Retinal pigment epithelial cell (primary cell): ENCODE measurements around the gene AIFM2.
"Not testable (repeated sequence)": the region's sequence is repeated elsewhere in the genome, so short reads cannot be mapped to it uniquely, and the experiment has no call there.

Experiments
- DNase-seq: peaks from one replicate; pipeline ENCODE4 v3.0.0-alpha.2; 2010; ENCODE audit warnings: low read depth
- H3K4me3 ChIP-seq: 2 replicates; pipeline ENCODE4 v1.5.1; 2011; ENCODE audit warnings: mild to moderate bottlenecking, low read length, control low read depth, moderate library complexity
- TF ChIP-seq, protein P1 (sequence below): conservative IDR thresholded peaks from 2 replicates; pipeline ENCODE4 v1.5.1; 2011; ENCODE audit warnings: low read depth, low read length, control low read depth, inconsistent platforms

AIFM2 gene

DNA sequence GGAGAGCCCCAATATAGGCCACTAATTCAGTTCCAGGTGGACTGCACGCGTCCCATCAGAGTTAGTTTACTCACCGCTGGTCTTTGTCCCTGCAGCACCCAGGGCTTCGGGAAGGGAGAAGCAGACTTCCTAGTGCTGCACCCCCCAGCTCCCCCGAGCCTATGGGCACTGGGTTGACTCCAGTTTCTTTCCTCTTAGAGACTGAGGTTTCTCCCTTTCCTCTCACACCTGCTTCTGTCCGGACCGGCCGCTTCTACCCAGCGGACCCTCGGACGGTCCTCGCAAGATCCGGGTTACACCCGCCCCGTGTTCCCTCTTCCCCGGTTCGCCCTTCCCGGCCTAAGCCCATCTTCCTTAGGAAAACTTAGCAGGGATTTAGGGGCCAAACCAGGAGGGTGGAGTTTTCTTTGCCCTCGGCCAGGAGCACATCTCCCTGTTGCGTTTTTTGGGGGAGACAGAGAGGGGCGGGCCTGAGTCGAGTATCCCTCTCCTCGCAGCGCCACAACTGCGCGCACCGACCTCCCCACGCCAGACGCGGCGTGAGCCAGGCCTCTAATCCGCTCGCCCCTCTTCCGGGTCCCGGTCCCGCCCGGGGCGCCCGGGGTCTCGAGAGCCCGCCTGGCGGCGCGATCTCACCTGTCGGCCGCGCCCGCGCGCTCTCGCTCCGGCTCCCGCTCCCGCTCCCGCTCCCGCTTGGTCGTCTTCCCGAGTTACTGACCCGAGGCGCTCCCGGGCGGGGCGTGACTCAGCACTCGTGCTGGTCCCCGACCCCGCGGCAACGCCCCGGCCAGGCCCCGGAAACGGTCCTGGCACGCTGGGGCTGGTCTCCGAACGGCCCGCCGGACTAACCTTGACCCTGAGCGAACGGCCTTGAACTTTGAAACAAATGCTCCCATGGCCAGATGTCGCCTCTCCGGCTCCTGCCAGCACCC, at the start of gene AIFM2:
Gene AIFM2, minus strand, starts transcription at position 728 of the 932 bp plus-strand sequence. CDS start 8,741 bp downstream, outside the sequence.
- no peak for DNase-seq
- TF ChIP-seq, protein P1, sequence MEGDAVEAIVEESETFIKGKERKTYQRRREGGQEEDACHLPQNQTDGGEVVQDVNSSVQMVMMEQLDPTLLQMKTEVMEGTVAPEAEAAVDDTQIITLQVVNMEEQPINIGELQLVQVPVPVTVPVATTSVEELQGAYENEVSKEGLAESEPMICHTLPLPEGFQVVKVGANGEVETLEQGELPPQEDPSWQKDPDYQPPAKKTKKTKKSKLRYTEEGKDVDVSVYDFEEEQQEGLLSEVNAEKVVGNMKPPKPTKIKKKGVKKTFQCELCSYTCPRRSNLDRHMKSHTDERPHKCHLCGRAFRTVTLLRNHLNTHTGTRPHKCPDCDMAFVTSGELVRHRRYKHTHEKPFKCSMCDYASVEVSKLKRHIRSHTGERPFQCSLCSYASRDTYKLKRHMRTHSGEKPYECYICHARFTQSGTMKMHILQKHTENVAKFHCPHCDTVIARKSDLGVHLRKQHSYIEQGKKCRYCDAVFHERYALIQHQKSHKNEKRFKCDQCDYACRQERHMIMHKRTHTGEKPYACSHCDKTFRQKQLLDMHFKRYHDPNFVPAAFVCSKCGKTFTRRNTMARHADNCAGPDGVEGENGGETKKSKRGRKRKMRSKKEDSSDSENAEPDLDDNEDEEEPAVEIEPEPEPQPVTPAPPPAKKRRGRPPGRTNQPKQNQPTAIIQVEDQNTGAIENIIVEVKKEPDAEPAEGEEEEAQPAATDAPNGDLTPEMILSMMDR, result no peak
- peak within 1 kb of the TSS; percentile 79 for H3K4me3 ChIP-seq

DNA sequence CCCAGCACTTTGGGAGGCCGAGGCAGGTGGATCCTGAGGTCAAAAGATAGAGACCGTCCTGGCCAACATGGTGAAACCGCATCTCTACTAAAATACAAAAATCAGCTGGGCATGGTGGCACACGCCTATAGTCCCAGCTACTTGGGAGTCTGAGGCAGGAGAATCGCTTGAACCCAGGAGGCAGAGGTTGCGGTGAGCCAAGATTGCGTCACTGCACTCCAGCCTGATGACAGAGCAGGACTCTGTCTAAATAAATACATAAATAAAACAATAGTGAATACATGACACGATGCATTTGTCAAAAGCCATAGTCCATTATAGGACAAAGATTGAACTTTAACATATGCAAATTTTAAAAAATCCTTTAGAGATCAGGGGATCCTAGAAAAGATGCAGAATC, 46.6 kb upstream of the AIFM2 start:
- not testable (repeated sequence) for H3K4me3 ChIP-seq, DNase-seq

DNA sequence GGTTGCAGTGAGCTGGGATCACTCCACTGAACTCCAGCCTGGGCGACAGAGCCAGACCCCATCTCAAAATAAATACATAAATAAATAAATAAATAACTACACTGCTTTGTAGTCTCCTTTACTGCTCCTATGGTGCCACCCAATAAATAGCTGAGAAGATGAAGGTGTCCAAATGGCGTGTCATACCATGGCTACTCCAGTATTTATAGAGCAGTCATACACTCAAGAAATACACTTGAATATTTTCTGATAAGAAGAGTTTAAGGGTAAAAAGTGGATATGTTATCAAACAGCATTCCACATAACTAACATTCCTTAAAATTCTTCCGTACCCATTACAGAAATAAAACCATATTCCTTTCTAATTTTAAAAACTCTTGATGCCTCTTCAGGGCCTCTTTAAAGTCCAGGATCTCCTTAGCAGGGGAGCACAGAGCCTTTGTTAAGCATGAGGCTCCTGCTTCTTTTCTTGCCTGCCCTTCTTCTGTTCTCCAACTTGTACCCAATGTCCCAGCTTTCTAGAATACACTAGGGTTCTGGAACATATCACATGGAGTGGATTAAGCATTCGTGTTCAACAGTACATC, 45.6 kb upstream of the AIFM2 start:
- TF ChIP-seq, protein P1, result no peak
- no peak for DNase-seq
- H3K4me3 ChIP-seq, result no peak overlapping the region

DNA sequence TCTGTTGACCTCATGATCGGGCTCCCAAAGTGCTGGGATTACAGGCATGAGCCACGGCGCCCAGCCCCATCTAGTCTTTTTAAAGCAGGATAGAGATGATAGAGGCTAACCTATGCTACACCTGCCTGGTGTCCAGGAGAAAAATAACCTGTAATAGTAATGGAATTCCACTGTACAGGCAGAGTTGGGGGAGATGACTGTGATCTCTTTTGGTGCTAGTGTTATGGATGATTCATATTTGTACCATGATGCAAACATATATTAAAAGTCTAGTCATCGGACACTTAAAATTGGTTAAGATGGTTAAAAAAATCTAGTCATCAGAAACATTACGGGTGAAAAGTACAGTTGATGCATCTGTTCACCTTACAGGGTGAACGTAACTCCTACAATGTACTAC, 43.8 kb upstream of the AIFM2 start:
- no peak for DNase-seq
- TF ChIP-seq, protein P1, result no peak
- no peak overlapping the region for H3K4me3 ChIP-seq

DNA sequence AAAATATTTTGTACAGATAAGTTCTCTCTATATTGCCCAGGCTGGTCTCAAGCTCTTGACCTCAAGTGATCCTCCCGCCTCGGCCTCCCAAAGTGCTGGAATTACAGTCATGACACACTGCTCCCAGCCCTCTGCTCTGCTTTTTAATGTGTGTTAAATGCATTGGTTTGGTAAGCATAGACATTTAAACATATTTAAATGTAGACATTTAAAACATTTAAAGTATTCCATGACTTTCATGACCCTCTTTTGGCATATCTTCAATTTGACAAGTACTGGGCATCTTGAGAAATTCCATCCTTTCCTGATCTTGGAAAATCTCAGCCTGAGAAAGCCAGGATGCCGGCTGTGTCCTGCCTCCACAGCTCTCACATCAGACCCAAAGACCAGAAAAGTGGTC, 42.9 kb upstream of the AIFM2 start:
- DNase-seq, result no peak
- TF ChIP-seq, protein P1, result no peak
- no peak overlapping the region for H3K4me3 ChIP-seq

DNA sequence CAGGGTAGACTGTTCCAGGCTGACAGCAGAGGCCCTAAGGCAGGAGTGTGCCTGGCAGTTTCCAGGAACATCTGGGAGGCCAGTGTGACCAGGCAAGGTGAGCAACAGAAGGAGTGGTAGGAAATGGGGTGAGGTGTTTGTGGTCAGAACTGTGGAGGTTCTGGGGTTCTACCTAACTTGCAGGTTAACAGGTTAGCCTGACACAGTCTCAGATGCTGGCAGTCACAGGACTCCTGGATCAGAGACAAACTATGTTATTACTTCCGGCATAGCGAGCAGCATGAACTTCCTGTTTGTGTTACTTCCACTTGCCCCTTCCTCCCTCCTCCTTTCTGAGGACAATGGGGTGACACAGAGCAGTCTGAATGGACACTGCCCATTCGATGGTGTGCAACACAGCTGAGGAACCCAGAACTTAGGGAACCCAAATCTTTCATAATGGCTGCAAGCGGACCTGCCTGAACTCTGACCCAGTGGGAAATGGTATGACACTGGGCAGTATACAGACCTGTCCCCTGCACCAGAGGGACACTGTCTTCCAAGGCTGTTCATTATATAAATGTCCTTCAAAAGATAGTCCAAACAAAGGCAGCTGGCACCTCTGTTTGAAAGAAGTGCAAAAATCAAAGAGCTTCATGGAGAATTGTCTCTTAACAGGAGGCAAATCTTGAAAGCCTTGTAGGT, 41.6 kb upstream of the AIFM2 start:
- no peak for DNase-seq
- no peak overlapping the region for H3K4me3 ChIP-seq
- TF ChIP-seq, protein P1, result no peak

DNA sequence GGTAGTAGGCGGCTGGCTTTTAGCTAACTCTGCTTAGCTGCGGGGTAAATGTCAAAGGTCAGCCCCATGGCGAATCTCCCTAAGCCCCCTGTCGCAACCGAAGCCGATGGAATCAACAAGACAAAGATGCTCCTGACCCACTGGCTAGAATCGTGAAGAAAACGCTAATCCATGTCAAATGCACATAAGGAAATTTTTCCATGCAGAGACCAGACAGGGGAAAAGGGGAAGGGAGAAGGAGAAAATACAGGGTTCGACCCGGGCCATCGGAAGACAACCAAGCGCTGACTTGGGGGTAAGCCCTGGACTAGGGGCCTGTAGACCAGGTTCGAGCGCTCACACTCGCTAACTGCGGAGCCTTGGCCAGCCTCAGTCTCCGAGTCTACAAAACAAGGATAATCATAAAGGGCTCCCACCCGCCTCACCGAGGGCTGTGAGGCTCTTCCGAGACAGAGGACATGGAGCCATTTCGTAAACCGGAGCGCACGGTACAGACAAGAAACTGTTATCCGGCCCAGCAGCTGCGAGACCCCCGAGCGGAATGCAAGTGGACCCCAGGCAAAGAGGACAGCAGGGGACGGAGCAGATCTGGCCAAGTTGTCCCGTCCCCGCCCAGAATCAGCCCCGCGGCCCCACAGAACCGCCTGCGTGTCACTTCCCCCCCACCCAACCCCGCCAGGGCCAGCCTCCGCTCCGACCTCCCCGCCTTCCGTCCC, 37.2 kb upstream of the AIFM2 start:
- TF ChIP-seq, protein P1, result no peak
- H3K4me3 ChIP-seq, result peak overlapping the region; percentile 99
- DNase-seq, result no peak
